GM10266 (cell line): Measurements from ENCODE around the gene TSPOAP1.

Experiments
- DNase-seq: peaks from one replicate; pipeline ENCODE4 v3.0.0; 2012; ENCODE audit errors: extremely low spot score
- TF ChIP-seq, protein P1 (sequence below): IDR thresholded peaks from 2 replicates; pipeline ENCODE4 v1.5.1; 2012; ENCODE audit warnings: mild to moderate bottlenecking, low read depth; ENCODE audit not compliant: control insufficient read depth, insufficient read depth; ENCODE audit errors: missing control alignments

Gene TSPOAP1

DNA sequence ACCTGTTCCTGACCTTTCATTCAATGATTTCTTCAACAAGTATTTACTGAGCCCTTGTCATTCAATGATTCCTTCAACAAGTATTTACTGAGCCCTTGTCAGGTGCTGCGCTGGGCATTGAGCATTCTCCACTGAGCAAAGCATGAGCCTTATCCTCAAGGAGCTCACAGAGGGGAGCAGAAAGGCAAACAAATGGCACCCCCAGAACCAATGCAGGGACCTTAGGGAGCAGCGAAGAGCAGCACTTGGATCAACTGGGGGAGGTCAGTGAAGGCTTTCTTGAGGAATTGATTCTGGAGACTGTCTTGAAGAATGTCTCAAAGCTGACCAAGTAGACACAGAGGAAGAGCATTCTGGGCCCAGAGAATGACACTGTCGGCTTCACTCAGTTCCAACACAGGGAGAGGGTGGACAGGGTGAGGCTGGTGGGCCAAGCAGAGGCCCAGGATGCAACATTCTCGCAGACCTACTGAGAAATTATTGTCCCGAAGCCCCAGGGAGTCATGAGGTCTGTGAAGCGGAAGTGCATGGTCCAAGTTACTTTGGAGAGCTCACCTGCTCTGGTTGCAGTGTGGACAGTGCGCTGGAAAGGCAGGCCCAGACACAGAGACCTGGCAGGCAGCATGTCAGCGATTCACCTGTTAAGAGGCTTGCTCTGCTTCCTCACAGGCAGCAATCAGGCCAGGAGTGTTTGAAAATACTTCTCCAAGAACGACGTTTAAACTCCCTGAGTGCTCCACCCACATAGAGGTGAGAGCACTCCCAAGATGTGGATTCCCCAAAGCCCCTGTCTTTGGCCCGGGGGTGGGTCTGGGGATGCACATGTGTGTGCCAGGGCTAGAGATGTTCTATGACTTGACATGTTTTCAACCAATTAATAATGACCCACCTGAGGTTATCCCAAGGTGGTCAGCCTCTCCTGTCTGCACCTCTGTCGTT is 44.7 kb downstream of the TSPOAP1 start:
- peak; percentile 5 for DNase-seq
- TF ChIP-seq, protein P1, sequence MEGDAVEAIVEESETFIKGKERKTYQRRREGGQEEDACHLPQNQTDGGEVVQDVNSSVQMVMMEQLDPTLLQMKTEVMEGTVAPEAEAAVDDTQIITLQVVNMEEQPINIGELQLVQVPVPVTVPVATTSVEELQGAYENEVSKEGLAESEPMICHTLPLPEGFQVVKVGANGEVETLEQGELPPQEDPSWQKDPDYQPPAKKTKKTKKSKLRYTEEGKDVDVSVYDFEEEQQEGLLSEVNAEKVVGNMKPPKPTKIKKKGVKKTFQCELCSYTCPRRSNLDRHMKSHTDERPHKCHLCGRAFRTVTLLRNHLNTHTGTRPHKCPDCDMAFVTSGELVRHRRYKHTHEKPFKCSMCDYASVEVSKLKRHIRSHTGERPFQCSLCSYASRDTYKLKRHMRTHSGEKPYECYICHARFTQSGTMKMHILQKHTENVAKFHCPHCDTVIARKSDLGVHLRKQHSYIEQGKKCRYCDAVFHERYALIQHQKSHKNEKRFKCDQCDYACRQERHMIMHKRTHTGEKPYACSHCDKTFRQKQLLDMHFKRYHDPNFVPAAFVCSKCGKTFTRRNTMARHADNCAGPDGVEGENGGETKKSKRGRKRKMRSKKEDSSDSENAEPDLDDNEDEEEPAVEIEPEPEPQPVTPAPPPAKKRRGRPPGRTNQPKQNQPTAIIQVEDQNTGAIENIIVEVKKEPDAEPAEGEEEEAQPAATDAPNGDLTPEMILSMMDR, result no peak

DNA sequence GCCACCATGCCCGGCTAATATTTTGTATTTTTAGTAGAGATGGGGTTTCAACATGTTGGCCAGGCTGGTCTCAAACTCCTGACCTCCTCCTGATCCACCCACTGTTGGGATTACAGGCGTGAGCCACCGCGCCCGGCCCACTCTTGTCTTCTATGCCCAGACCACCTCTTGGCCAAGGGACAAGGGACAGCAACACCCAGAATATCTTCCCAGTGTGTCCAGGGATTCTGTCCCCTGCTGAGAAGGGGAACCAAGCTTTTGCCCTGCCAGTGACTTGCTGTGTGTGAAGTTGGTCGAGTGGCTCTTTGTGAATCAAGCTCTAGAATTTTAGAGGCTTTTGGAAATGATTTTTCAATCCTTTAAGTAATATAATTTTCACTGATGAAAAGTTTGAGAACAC is 46.2 kb downstream of the TSPOAP1 start:
- TF ChIP-seq, protein P1, result no peak
- DNase-seq, result peak; percentile 6

DNA sequence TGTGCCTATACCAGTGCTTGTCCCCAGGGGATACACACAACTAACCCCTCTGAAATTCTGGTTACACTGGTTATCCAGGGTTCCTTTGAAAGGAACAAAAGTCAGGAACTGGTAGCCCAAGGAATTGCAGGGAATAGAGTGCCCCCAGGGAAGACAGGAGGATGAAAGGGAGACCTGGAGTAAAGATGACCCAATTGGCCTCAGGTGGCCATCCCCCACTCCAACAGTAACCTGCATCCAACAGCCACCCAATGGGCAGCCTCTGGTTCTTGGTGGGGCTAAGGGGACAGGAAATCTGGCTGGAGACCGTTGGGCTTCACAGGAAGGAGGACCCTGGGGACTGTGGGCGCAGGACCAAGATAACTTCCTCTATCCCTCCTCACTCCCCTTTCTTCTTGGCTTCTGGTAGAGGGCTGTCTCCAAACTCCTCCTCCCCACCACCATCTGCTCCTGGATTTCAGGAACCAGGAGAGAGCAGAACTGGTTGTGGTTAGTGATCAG is 47.0 kb downstream of the TSPOAP1 start:
- peak; percentile 16 for DNase-seq
- TF ChIP-seq, protein P1, result no peak

DNA sequence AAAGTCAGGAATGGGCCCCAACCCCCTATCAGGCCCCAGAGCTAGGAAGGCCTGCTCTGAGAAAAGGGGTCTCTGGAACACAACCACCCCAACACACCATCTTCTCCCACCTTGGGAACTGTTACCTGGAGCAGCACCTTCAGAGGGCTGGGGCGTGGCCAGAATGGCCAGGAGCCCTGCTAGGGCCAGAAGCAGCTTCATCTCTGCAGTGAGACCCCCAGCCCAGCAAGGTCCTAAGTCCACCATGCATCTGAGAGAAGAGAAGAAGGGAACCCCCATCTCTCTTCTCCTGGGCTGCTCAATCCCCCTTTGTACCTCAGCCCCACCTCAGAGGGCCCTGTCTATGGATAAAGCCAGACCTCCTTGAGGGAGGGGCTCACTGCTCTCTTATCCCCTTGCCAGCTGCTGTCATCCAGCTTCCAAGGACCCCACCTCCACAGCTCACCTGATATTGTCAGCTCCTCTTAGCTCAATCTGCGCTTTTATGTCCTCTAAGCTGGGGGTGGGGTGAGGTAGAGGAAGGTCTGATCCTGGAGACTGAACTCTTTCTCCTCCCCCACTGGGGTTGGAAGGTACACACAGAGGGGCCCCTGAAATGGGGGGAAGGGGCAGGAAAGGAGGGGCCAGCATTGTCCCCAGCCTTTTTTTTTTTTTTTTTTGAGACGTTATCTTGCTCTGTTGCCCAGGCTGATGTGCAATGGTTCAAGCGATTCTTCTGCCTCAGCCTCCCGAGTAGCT is 47.9 kb downstream of the TSPOAP1 start, which contains the start of gene MPO:
Gene MPO, minus strand, starts transcription at position 456 of the 738 bp plus-strand sequence. Its CDS starts 177 bp downstream, at position 279.
- TF ChIP-seq, protein P1, result no peak
- peak; percentile 20 for DNase-seq

DNA sequence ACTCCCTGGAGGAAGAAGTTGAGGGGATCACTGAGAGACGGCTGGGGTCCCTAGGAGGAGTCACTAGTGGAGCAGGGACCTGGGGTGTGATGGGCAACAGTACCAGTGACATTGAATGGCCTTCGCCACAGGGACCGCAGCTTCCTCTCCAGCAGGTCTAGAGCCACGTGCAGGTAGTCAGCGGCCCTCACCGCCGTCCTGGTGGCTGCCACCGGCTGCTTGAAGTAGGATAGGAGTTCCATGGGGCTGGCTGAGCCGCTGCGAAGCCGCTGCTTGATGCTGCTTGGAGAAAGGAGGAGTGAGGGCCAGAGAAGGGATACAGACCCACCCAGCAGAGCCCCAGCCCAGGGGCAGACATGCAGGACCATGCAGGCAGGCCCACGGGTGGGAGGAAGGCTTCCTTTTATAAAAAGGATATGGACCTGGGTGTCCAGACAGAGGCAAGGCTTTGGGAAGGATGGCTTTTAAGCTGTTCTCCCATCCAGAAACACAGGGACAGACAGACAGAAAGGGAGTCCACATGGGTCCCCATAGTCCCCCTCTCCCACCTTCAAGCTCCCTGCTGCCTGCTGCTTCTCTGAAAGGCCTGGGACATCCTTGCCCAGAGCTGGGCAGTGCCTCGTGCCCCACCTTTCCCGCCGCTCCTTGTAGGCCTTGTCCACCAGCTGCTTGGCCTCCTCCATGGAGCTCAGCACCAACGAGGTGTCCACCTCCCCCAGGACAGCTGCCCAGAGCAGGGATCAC is 48.7 kb downstream of the TSPOAP1 start:
- TF ChIP-seq, protein P1, result no peak
- DNase-seq, result peak; percentile 32

- DNase-seq, result no peak
- TF ChIP-seq, protein P1, result no peak
Measured at GRCh38 chr17:58279016-58279711, 49.4 kb downstream of the TSPOAP1 start.
